Caco-2 (cell line): Measurements from ENCODE around the gene PPFIA3. TPM values are rescaled to one million over a fixed set of nuclear protein-coding genes. Genes with fewer than 3 reads are reported as not detected.

Experiments
- BruUV-seq: library from RNA; stranded (reverse); fragments of 400-500 nt; replicated peaks from 2 replicates; lab custom pipeline; 2021; lab: Mats Ljungman, UMichigan
- CTCF ChIA-PET: fragments of 300-600 bp; sonication (Branson Sonifier 250); formaldehyde crosslinking; loops from one replicate; lab custom pipeline; 2022; ENCODE audit warnings: antibody characterized with exemption; lab: Charles Lee
- POLR2A ChIA-PET: fragments of 300-600 bp; sonication (Branson Sonifier 250); formaldehyde crosslinking; loops from one replicate; lab custom pipeline; 2022; ENCODE audit warnings: antibody characterized with exemption; lab: Charles Lee
- DNase-seq, 2 experiments: peaks; one replicate each; pipeline versions ENCODE4 v3.0.0 to v3.0.0-alpha.2; 2020 to 2022
- H3K27me3 ChIP-seq: replicated peaks from 2 replicates; pipeline ENCODE4 v1.6.0; 2011; ENCODE audit warnings: low read length; ENCODE audit not compliant: control insufficient read depth, insufficient read depth
- H3K36me3 ChIP-seq: 2 replicates; pipeline ENCODE4 v1.5.1; 2011; ENCODE audit warnings: low read length; ENCODE audit not compliant: control insufficient read depth, insufficient read depth
- H3K4me1 ChIP-seq: fragments of 250-450 bp; sonication (Bioruptor Pico); 2 replicates; pipeline ENCODE4 v1.5.1; 2020; ENCODE audit warnings: mild to moderate bottlenecking
- H3K4me3 ChIP-seq: 2 replicates; pipeline ENCODE4 v1.5.1; 2011; ENCODE audit warnings: low read depth, mild to moderate bottlenecking, control low read depth, low read length
- H3K9me3 ChIP-seq: fragments of 250-450 bp; sonication (Bioruptor Pico); 2 replicates; pipeline ENCODE4 v1.5.1; 2020; ENCODE audit warnings: mild to moderate bottlenecking, moderate library complexity
- H3K27ac Mint-ChIP-seq: one replicate; pipeline ENCODE4 v1.8.0; 2022; ENCODE audit warnings: mixed read lengths; ENCODE audit not compliant: unreplicated experiment
- H3K27me3 Mint-ChIP-seq: one replicate; pipeline ENCODE4 v1.8.0; 2022; ENCODE audit warnings: mixed read lengths; ENCODE audit not compliant: insufficient read depth, unreplicated experiment
- H3K36me3 Mint-ChIP-seq: one replicate; pipeline ENCODE4 v1.8.0; 2022; ENCODE audit warnings: mild to moderate bottlenecking, mixed read lengths; ENCODE audit not compliant: insufficient read depth, unreplicated experiment
- H3K4me1 Mint-ChIP-seq: one replicate; pipeline ENCODE4 v1.8.0; 2022; ENCODE audit warnings: low read depth, mixed read lengths; ENCODE audit not compliant: unreplicated experiment
- H3K4me3 Mint-ChIP-seq: one replicate; pipeline ENCODE4 v1.8.0; 2022; ENCODE audit warnings: mild to moderate bottlenecking, moderate library complexity, mixed read lengths; ENCODE audit not compliant: unreplicated experiment
- H3K9me3 Mint-ChIP-seq: one replicate; pipeline ENCODE4 v1.8.0; 2022; ENCODE audit warnings: mixed read lengths; ENCODE audit not compliant: unreplicated experiment
- CTCF ChIP-seq, 2 experiments: fragments of 200-600 bp in 1 of 2; IDR thresholded peaks; 1 replicate in 1 of 2; 2 replicates in 1 of 2; pipeline versions ENCODE4 v1.5.1 to v1.8.0; 2011 to 2022; ENCODE audit warnings: antibody characterized with exemption in 1 of 2, control low read depth in 1 of 2, inconsistent platforms in 1 of 2, low read depth in 1 of 2, low read length in 1 of 2, mild to moderate bottlenecking in 1 of 2, moderate library complexity in 1 of 2; ENCODE audit not compliant: insufficient read depth in 1 of 2, severe bottlenecking in 1 of 2, unreplicated experiment in 1 of 2
- intact Hi-C: fragments of 100-400 bp; cut with micrococcal nuclease; formaldehyde crosslinking; loops from one replicate; pipeline ENCODE4 v1.10.0; 2022; ENCODE audit not compliant: unreplicated experiment
- total RNA-seq: library from RNA; stranded (reverse); gene quantifications from 2 replicates; pipeline ENCODE4 v1.2.3, GENCODE V29; 2022

The PPFIA3 gene
- total RNA-seq, 1 experiment from 2014 or later = 11.8 TPM

DNA sequence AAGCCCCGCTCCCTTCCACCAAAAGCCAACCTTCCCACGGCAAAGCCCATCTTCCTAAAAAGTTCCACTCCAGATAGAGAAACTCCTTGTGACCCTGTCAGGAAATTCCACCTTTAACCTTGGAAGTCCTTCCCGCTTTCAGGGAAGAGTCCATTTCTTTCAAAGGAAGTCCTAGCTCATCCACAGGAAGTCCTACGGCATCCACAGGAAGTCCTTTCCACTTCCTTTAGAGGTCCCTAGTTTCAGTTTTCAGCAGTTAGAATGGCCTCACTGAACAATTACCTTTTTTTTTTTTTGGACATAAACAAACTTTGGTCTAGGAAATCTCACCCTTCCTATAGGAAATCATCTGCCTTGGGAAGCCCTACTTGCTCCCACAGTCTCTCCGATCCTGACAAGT, 69.9 kb downstream of the PPFIA3 start:
- H3K27me3 Mint-ChIP-seq = no peaks in the 10 kb centered on the region
- H3K36me3 Mint-ChIP-seq = peaks cover 27% of the 10 kb centered on the region
- no peaks in the 10 kb centered on the region for H3K4me1 ChIP-seq
- H3K9me3 ChIP-seq = peaks cover 2% of the 10 kb centered on the region; the same call in 1 of the 2 replicates
- DNase-seq = no peak
- H3K4me3 Mint-ChIP-seq = no peak overlapping the region
- intact Hi-C loops = no loop called here
- POLR2A ChIA-PET = no interaction called here
- H3K27me3 ChIP-seq = no peaks in the 10 kb centered on the region
- H3K9me3 Mint-ChIP-seq = peaks cover 3% of the 10 kb centered on the region
- H3K4me3 ChIP-seq = no peak overlapping the region
- no TSS peak for BruUV-seq
- H3K36me3 ChIP-seq = no peaks in the 10 kb centered on the region
- CTCF ChIA-PET = interaction anchor here (0.7 kb wide), 1 partner anchor 140 kb away, joined by 3 read pairs; no protein-coding TSS in a partner anchor
- H3K4me1 Mint-ChIP-seq = no peaks in the 10 kb centered on the region
- no peak overlapping the region for H3K27ac Mint-ChIP-seq
- no peak for TF ChIP-seq CTCF (IDR thresholded peaks at IDR 0.05; ENCODE audit: insufficient read depth in 1 of 2, low read depth in 1 of 2, low read length in 1 of 2, severe bottlenecking in 1 of 2, unreplicated experiment in 1 of 2)

DNA sequence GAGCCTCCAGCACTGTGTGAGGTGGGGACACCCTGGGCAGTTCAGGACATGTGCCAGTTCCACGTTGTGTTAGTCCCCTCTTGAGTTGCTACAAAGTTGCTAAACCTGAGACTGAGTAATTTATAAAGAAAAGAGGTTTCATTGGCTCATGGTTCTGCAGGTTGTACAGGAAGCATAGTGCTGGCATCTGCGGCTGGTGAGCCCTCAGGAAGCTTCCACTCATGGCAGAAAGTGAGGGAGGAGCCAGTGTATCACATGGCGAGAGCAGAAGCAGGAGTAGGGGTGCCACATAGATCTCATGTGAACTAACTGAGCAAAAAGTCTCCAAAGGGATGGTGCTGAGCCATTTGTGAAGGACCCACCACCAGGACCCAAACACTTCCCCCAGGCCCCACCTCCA, 71.4 kb downstream of the PPFIA3 start:
- H3K9me3 Mint-ChIP-seq = no peaks in the 10 kb centered on the region
- DNase-seq = no peak

GRCh38 chr19:49193822-49194394, 74.6 kb downstream of the PPFIA3 start:
- Histone ChIP-seq H3K4me1 (no peaks in the 10 kb centered on the region), H3K27me3 (no peaks in the 10 kb centered on the region), H3K4me3 (no peak overlapping the region), H3K9me3 (no peaks in the 10 kb centered on the region), H3K36me3 (no peaks in the 10 kb centered on the region)
- DNase-seq = no peak
- H3K27ac Mint-ChIP-seq = no peak overlapping the region
- no peak overlapping the region for H3K4me3 Mint-ChIP-seq
- H3K4me1 Mint-ChIP-seq = no peaks in the 10 kb centered on the region
- no TSS peak for BruUV-seq
- TF ChIP-seq CTCF (IDR thresholded peaks at IDR 0.05; ENCODE audit: insufficient read depth in 1 of 2, low read depth in 1 of 2, low read length in 1 of 2, severe bottlenecking in 1 of 2, unreplicated experiment in 1 of 2) = no peak
- POLR2A ChIA-PET = no interaction called here
- CTCF ChIA-PET = interaction anchor here (0.5 kb wide), 1 partner anchor 72 kb away, joined by 7 read pairs; no protein-coding TSS in a partner anchor
- H3K27me3 Mint-ChIP-seq = no peaks in the 10 kb centered on the region
- peaks cover 17% of the 10 kb centered on the region for H3K36me3 Mint-ChIP-seq
- no peaks in the 10 kb centered on the region for H3K9me3 Mint-ChIP-seq
- intact Hi-C loops = no loop called here

More for the DNA sequence above, 71.4 kb downstream of the PPFIA3 start:
- ChIA-PET POLR2A (no interaction called here), CTCF (no interaction called here)
- TF ChIP-seq CTCF (IDR thresholded peaks at IDR 0.05; ENCODE audit: insufficient read depth in 1 of 2, low read depth in 1 of 2, low read length in 1 of 2, severe bottlenecking in 1 of 2, unreplicated experiment in 1 of 2) = no peak
- no peaks in the 10 kb centered on the region for H3K27me3 ChIP-seq
- Mint-ChIP-seq H3K4me1 (no peaks in the 10 kb centered on the region), H3K4me3 (no peak overlapping the region), H3K27ac (no peak overlapping the region), H3K27me3 (no peaks in the 10 kb centered on the region), H3K36me3 (peaks cover 18% of the 10 kb centered on the region)
- intact Hi-C loops = no loop called here
- no peaks in the 10 kb centered on the region for H3K36me3 ChIP-seq
- no peaks in the 10 kb centered on the region for H3K4me1 ChIP-seq
- no peak overlapping the region for H3K4me3 ChIP-seq
- H3K9me3 ChIP-seq = no peaks in the 10 kb centered on the region
- BruUV-seq = no TSS peak
